Gastroesophageal sphincter (tissue), 4 donors: ENCODE data around the gene ADAM23. TPM values are rescaled to one million over a fixed set of nuclear protein-coding genes. Genes with fewer than 3 reads are reported as not detected.

ENCODE experiments used
- ATAC-seq: fragments of 150-250 bp; one replicate; pipeline ENCODE4 v1.9.1; 2016; ENCODE audit warnings: mild to moderate bottlenecking, moderate library complexity
- H3K27ac ChIP-seq, 4 donors: fragments of 200-600 bp; sonication (generic) in 3 of 4; 1 replicate in 3 of 4; 2 replicates in 1 of 4; pipeline ENCODE4 v1.5.1; 2016 to 2019
- H3K27me3 ChIP-seq: fragments of 200-600 bp; sonication (generic); one replicate; pipeline ENCODE4 v1.5.1; 2019
- H3K36me3 ChIP-seq, 2 donors: fragments of 200-600 bp; sonication (generic); one replicate each; pipeline ENCODE4 v1.5.1; 2019; ENCODE audit warnings: control low read depth in 1 of 2
- H3K4me1 ChIP-seq, 3 donors: fragments of 200-600 bp; sonication (generic); 1 replicate in 2 of 3; 2 replicates in 1 of 3; pipeline ENCODE4 v1.5.1; 2016 to 2019; ENCODE audit warnings: control low read depth in 2 of 3
- H3K4me3 ChIP-seq, 2 donors: fragments of 200-600 bp; sonication (generic); one replicate each; pipeline ENCODE4 v1.5.1; 2019; ENCODE audit warnings: mild to moderate bottlenecking in 1 of 2, moderate library complexity in 1 of 2
- H3K9me3 ChIP-seq, 3 donors: fragments of 200-600 bp; sonication (generic); one replicate each; pipeline ENCODE4 v1.5.1; 2017 to 2019; ENCODE audit warnings: control low read depth in 2 of 3
- EP300 ChIP-seq: sonication (generic); formaldehyde crosslinking; IDR thresholded peaks from one replicate; pipeline ENCODE4 v1.6.1; 2017; ENCODE audit warnings: antibody characterized with exemption, mild to moderate bottlenecking
- POLR2A ChIP-seq, 2 donors: fragments of 450-650 bp; IDR thresholded peaks; one replicate each; pipeline ENCODE4 v1.6.1; 2017; ENCODE audit warnings: antibody characterized with exemption in 2 of 2, mild to moderate bottlenecking in 2 of 2, moderate library complexity in 1 of 2
- POLR2AphosphoS5 ChIP-seq: sonication (generic); formaldehyde crosslinking; IDR thresholded peaks from one replicate; pipeline ENCODE4 v1.6.1; 2017; ENCODE audit warnings: antibody characterized with exemption
- WGBS, 2 donors: methylation state at CpG; one replicate each; pipeline ENCODE4 v1.1.5; 2018; ENCODE audit warnings: low coverage in 1 of 2; 5-methylcytosine and 5-hydroxymethylcytosine counted together
- total RNA-seq, 4 donors: library from RNA; depleted of rRNA; stranded (reverse); fragments of >200 nt; gene quantifications; one replicate each; pipeline ENCODE4 v1.1.0, GENCODE V29; 2016
- TF ChIP-seq, protein P1 (sequence below), 4 experiments: fragments of 200-600 bp in 2 of 4; fragments of 450-650 bp in 2 of 4; sonication (generic) in 1 of 4; IDR thresholded peaks; one replicate each; pipeline ENCODE4 v1.5.1; 2017 to 2019; ENCODE audit warnings: antibody characterized with exemption in 4 of 4, mild to moderate bottlenecking in 2 of 4, moderate library complexity in 2 of 4

The ADAM23 gene
- total RNA-seq, 4 donors from 2014 or later: 2.4 to 4.0 (median 3.5) TPM

DNA sequence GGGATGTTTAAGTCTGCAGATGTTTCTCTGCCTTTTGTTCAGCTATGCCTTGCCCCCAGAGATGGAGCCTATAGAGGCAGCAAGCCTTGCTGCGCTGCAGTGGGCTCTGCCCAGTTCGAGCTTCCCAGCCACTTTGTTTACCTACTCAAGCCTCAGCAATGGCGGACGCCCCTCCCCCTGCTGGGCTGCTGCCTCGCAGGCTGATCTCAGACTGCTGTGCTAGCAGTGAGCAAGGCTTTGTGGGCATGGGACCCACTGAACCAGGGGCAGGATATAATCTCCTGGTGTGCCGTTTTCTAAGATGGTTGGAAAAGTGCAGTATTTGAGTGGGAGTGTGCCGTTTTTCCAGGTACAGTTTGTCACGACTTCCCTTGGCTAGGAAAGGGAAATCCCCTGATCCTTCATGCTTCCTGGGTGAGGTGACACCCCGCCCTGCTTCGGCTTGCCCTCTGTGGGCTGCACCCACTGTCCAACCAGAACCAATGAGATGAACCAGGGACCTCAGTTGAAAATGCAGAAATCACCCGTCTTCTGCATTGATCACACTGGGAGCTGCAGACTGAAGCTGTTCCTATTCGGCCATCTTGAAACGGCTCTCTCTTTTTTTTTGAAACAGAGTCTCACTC lies 27.6 kb upstream of the ADAM23 start:
- 83 to 93% methylated on average over 2 of the region's 13 CpGs for WGBS, 2 donors

GRCh38 chr2:206418968-206419367 lies 24.4 kb upstream of the ADAM23 start:
- TF ChIP-seq POLR2A (IDR thresholded peaks at IDR 0.05) (no peak), EP300 (no peak), POLR2AphosphoS5 (no peak)
- TF ChIP-seq, protein P1, sequence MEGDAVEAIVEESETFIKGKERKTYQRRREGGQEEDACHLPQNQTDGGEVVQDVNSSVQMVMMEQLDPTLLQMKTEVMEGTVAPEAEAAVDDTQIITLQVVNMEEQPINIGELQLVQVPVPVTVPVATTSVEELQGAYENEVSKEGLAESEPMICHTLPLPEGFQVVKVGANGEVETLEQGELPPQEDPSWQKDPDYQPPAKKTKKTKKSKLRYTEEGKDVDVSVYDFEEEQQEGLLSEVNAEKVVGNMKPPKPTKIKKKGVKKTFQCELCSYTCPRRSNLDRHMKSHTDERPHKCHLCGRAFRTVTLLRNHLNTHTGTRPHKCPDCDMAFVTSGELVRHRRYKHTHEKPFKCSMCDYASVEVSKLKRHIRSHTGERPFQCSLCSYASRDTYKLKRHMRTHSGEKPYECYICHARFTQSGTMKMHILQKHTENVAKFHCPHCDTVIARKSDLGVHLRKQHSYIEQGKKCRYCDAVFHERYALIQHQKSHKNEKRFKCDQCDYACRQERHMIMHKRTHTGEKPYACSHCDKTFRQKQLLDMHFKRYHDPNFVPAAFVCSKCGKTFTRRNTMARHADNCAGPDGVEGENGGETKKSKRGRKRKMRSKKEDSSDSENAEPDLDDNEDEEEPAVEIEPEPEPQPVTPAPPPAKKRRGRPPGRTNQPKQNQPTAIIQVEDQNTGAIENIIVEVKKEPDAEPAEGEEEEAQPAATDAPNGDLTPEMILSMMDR (IDR thresholded peaks at IDR 0.05): no peak
- 78 to 86% methylated on average over 2 of the region's 2 CpGs for WGBS, 2 donors
- ATAC-seq: no peak

More for the DNA sequence above, 27.6 kb upstream of the ADAM23 start:
- TF ChIP-seq EP300 (no peak), POLR2AphosphoS5 (no peak), POLR2A (IDR thresholded peaks at IDR 0.05) (no peak)
- TF ChIP-seq, protein P1 (IDR thresholded peaks at IDR 0.05): no peak
- no peaks in the 10 kb centered on the region for H3K27me3 ChIP-seq
- H3K4me3 ChIP-seq: no peak overlapping the region
- H3K4me1 ChIP-seq: no peaks in the 10 kb centered on the region
- H3K9me3 ChIP-seq: peaks cover 0 to 16% (median 0%) of the 10 kb centered on the region in 3 donors
- ATAC-seq: no peak
- H3K27ac ChIP-seq: no peak overlapping the region
- no peaks in the 10 kb centered on the region for H3K36me3 ChIP-seq

GRCh38 chr2:206420721-206421120 lies 22.6 kb upstream of the ADAM23 start:
- no peak for ATAC-seq
- WGBS, 2 donors: 85 to 94% methylated on average over 3 of the region's 3 CpGs
- Histone ChIP-seq H3K27ac (no peak overlapping the region), H3K9me3 (peaks cover 0 to 9% (median 0%) of the 10 kb centered on the region in 3 donors), H3K4me3 (no peak overlapping the region), H3K27me3 (no peaks in the 10 kb centered on the region), H3K36me3 (no peaks in the 10 kb centered on the region), H3K4me1 (no peaks in the 10 kb centered on the region)
- no peak for TF ChIP-seq POLR2A (IDR thresholded peaks at IDR 0.05)
- no peak for TF ChIP-seq POLR2AphosphoS5
- TF ChIP-seq, protein P1 (IDR thresholded peaks at IDR 0.05): no peak
- no peak for TF ChIP-seq EP300

More at GRCh38 chr2:206418968-206419367, 24.4 kb upstream of the ADAM23 start:
- H3K4me1 ChIP-seq: no peaks in the 10 kb centered on the region
- H3K27ac ChIP-seq: no peak overlapping the region
- no peaks in the 10 kb centered on the region for H3K36me3 ChIP-seq
- no peak overlapping the region for H3K4me3 ChIP-seq
- H3K27me3 ChIP-seq: no peaks in the 10 kb centered on the region
- H3K9me3 ChIP-seq: peaks cover 0 to 9% (median 0%) of the 10 kb centered on the region in 3 donors

- Histone ChIP-seq H3K4me3 (no peak overlapping the region), H3K4me1 (no peaks in the 10 kb centered on the region), H3K36me3 (no peaks in the 10 kb centered on the region), H3K9me3 (peaks cover 0 to 9% (median 0%) of the 10 kb centered on the region in 3 donors), H3K27ac (no peak overlapping the region), H3K27me3 (no peaks in the 10 kb centered on the region)
- TF ChIP-seq POLR2A (IDR thresholded peaks at IDR 0.05) (no peak), EP300 (no peak), POLR2AphosphoS5 (no peak)
- TF ChIP-seq, protein P1 (IDR thresholded peaks at IDR 0.05): no peak
- ATAC-seq: no peak
Measured at GRCh38 chr2:206422493-206422892, 20.8 kb upstream of the ADAM23 start.

DNA sequence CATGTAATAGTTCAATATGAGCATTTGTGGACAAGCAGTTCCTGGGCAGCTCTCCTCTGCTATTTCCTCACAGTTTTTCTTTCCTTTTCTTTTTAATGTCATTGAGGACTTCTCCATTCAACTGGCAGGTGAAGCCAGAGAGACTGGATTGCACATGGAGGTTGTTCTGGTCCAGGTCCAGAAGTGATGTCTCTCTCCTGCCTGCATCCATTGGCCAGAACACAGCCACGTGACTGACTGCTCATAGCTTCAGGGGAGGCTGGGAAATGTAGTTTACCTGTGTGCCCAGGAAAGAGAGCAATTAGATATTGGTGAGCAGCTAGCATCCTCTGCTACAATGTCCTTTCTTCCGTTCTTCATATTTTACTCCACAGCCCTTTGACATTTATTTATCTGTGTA lies 20.2 kb upstream of the ADAM23 start:
- H3K27me3 ChIP-seq: no peaks in the 10 kb centered on the region
- no peak overlapping the region for H3K27ac ChIP-seq
- ATAC-seq: no peak
- no peaks in the 10 kb centered on the region for H3K4me1 ChIP-seq
- 40 to 47% methylated on average over 1 to 2 of the region's 2 CpGs for WGBS, 2 donors
- H3K9me3 ChIP-seq: peaks cover 0 to 6% (median 0%) of the 10 kb centered on the region in 3 donors
- TF ChIP-seq POLR2AphosphoS5 (no peak), POLR2A (IDR thresholded peaks at IDR 0.05) (no peak), EP300 (no peak)
- TF ChIP-seq, protein P1 (IDR thresholded peaks at IDR 0.05): no peak
- H3K4me3 ChIP-seq: no peak overlapping the region
- H3K36me3 ChIP-seq: no peaks in the 10 kb centered on the region
